ES-I3 (cell line): Measurements from ENCODE around the gene ZBTB5.
"Not testable (repeated sequence)": the region's sequence is repeated elsewhere in the genome, so short reads cannot be mapped to it uniquely, and the experiment has no call there.

Source experiments
- H3K36me3 ChIP-seq: 2 replicates; pipeline ENCODE4 v1.6.1; 2013; ENCODE audit warnings: mild to moderate bottlenecking, low read length, control low read depth, moderate library complexity; ENCODE audit not compliant: insufficient read depth
- H3K4me1 ChIP-seq: 2 replicates; pipeline ENCODE4 v1.6.1; 2013; ENCODE audit warnings: mild to moderate bottlenecking, control low read depth, low read length; ENCODE audit not compliant: insufficient read depth
- H3K9ac ChIP-seq: 2 replicates; pipeline ENCODE4 v1.6.1; 2013; ENCODE audit warnings: low read depth, mild to moderate bottlenecking, low read length, moderate library complexity
- H3K9me3 ChIP-seq: 2 replicates; pipeline ENCODE4 v1.6.1; 2013; ENCODE audit warnings: mild to moderate bottlenecking, low read length, moderate library complexity; ENCODE audit not compliant: control insufficient read depth, insufficient read depth

ZBTB5 gene

DNA sequence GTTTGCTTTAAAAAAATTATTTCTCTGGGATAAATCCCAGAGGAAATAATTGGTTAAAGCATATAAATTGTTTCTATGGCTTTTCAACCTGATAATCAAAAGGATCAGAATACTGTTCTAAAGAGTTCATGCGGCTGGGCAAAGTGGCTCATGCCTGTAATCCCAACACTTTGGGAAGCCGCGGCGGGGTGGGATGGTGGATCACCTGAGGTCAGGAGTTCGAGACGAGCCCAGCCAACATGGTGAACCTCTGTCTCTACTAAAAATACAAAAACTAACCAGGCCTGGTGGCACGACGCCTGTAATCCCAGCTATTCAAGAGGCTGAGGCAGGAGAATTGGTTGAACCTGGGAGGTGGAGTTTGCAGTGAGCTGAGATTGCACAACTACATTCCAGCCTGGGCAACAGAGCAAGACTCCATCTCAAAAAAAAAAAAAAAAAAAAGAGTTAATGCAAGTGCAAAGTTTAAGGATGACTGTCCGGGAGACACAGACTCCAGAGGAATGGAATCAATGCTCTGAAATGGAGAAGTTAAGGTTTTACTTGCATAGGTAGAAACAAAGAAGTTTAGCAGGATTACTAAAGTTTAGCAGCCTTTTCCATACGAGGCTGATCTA is 59.4 kb downstream of the ZBTB5 start:
- H3K4me1 ChIP-seq: peaks cover 5% of the 10 kb centered on the region; the same call in 1 of the 2 replicates
- H3K36me3 ChIP-seq: no peaks in the 10 kb centered on the region
- H3K9me3 ChIP-seq: no peaks in the 10 kb centered on the region
- no peak overlapping the region for H3K9ac ChIP-seq

DNA sequence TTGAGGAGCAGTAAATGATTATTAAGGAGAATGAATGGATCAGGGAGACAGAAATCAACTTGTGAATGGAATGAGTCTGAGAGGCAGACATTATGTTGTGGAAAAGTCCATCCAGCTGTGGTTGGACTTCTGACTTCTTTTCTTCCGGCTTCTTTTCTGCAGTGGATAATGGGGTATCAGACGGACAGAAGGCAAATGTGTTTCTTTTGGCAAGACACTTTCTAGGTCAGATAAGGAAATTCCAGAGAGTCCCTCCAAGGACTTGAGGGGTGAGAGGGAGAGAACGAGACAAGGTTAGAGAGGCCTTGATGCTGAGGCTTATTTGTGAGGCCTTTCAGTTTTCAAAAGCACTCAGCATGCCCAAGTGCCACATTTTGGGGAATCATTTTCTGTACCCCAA is 59.9 kb downstream of the ZBTB5 start:
- Histone ChIP-seq H3K9ac (no peak overlapping the region), H3K4me1 (no peaks in the 10 kb centered on the region; the same call in 1 of the 2 replicates), H3K36me3 (no peaks in the 10 kb centered on the region), H3K9me3 (no peaks in the 10 kb centered on the region)

DNA sequence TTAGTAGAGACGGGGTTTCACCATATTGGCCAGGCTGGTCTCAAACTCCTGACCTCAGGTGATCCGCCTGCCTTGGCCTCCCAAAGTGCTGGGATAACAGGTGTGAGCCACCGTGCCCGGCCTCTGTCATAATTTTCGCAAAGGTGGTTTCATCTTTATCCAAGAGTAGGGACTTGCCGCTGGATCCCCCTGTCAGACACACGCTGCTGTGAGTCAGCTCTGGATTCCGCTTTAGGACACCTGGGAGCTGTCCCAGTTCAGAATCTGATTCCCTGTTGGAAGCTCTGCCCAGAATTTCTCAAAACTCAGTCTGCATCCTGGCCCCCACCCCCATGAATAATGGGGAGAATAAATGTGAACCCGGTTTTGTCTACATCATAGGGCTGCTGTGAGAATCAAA is 60.7 kb downstream of the ZBTB5 start:
- H3K9ac ChIP-seq: no peak overlapping the region
- H3K4me1 ChIP-seq: no peaks in the 10 kb centered on the region; the same call in 1 of the 2 replicates
- H3K36me3 ChIP-seq: no peaks in the 10 kb centered on the region

GRCh38 chr9:37399336-37399735 is 65.9 kb downstream of the ZBTB5 start:
- H3K9me3 ChIP-seq: no peaks in the 10 kb centered on the region
- no peaks in the 10 kb centered on the region for H3K4me1 ChIP-seq
- H3K9ac ChIP-seq: no peak overlapping the region
- H3K36me3 ChIP-seq: no peaks in the 10 kb centered on the region

More for the DNA sequence above, 60.7 kb downstream of the ZBTB5 start:
- H3K9me3 ChIP-seq: no peaks in the 10 kb centered on the region

DNA sequence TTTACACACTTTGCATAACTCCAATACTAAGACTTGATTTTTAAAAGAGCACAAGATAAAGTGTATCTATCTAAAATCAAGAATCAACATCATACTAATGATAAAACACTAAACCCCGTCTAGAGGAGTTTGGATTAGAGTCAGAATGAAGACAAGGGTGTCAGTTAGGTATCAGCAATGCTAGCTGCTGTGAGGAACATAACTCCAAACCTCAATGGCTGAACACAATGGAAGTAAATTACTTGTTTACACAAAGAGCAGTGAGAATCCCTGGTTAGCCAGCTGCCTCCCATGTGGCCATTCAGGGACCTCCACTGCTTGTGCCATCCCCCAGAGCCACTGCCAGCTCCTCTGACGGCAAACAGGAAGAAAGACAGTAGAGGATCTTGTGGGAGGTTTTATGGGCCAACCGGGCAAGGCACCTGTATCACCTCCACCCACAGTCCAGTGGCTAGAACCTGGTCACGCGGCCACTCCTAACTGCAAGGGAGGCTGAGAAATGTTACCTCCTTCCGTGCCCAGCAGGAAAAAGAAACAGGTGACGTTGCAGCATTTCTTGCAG is 66.7 kb downstream of the ZBTB5 start:
- no peaks in the 10 kb centered on the region for H3K9me3 ChIP-seq
- H3K4me1 ChIP-seq: no peaks in the 10 kb centered on the region
- no peak overlapping the region for H3K9ac ChIP-seq
- no peaks in the 10 kb centered on the region for H3K36me3 ChIP-seq

- H3K9me3 ChIP-seq, H3K4me1 ChIP-seq, H3K9ac ChIP-seq, H3K36me3 ChIP-seq: not testable (repeated sequence)
These were observed 67.3 kb downstream of the ZBTB5 start for GRCh38 chr9:37397948-37398347.

GRCh38 chr9:37395663-37396062 is 69.6 kb downstream of the ZBTB5 start:
- no peaks in the 10 kb centered on the region for H3K4me1 ChIP-seq
- no peaks in the 10 kb centered on the region for H3K9me3 ChIP-seq
- H3K36me3 ChIP-seq: no peaks in the 10 kb centered on the region
- H3K9ac ChIP-seq: no peak overlapping the region

DNA sequence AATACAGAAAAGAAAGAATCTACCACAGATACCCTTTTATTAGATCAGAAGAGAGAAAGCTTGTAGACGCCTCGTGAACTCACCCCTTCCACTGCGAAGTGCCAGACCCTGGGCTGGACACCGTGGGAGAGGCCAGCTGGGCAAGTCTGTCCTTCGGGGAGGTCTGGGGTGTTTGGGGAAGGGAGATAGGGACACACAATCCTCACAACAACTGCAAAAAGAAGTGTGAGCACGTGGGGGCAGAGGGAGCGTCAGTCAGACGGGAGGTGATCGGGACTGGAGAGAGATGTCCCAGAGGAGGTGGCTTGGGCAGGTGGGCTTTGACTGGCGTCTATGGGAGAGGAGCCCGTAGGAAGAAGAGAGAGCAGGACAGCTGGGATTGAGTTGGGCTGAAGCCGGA is 70.0 kb downstream of the ZBTB5 start:
- no peaks in the 10 kb centered on the region for H3K9me3 ChIP-seq
- H3K9ac ChIP-seq: no peak overlapping the region
- H3K36me3 ChIP-seq: no peaks in the 10 kb centered on the region
- no peaks in the 10 kb centered on the region for H3K4me1 ChIP-seq

DNA sequence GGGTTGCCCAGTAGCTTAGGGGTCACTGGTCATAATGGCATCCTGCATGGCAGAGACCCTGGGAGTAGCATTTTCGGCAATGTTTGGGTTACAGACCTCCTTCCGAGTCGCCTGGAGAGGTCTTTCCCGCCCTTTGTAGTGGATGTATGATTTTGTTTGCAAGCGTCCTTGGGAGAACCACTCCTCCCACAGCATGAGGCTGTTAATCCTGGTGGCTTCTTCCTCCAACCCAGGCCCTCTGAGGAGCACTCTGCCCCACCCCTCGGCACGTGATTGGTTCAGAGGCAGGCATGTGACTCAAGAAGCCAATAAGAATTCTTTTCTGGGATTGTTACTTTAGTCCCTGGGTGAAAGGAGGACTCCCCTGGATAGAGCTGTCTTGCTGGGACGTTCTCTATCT is 73.0 kb downstream of the ZBTB5 start:
- H3K36me3 ChIP-seq: no peaks in the 10 kb centered on the region
- H3K9ac ChIP-seq: no peak overlapping the region
- no peaks in the 10 kb centered on the region for H3K9me3 ChIP-seq
- H3K4me1 ChIP-seq: no peaks in the 10 kb centered on the region

DNA sequence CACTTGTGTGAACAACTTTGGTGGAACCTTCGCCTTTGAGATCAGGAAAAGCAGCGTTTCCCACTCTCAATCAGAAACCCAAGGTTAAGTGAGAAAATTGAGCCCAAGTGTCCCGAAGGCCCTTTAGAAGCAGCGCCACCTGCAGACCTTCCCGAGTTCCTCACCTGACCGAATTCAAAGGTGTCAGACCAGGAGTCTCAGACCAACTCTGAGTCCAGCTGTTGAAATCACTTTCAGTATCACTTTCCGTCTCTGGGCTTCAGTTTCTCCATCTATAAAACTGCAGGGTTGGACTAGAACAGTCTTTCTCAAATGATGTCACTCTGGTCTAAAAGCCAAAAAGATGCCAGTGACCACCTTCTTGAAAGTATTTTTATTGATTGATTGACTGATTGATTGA is 74.5 kb downstream of the ZBTB5 start:
- Histone ChIP-seq H3K9me3 (no peaks in the 10 kb centered on the region), H3K4me1 (no peaks in the 10 kb centered on the region), H3K9ac (no peak overlapping the region), H3K36me3 (no peaks in the 10 kb centered on the region)
